ENCODE results near the gene CHRM4.

The CHRM4 gene

DNA sequence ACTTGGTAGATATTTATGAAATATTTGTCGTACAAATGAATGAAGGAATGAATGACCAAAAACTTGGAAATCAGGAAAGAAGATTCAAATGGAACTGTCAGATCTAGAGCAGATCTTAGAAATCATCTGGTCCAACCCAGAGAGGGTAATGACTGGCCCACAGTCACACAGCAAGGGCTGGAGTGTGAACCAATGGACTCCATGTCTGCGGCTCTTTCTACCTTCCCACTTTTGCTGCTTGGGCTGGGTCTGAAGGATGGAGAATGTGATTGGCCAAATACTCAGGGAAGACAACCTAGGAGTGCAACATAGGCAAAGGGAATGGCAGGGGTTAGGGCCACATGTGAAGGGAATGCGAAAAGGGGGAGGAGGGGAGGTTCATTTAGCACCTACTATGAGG lies 50.1 kb downstream of the CHRM4 start:
- Histone ChIP-seq H3K36me3 (ENCODE audit: low read length) (no peaks in the 10 kb centered on the region), H3K27ac (ENCODE audit: low read depth, low read length) (no peak overlapping the region), H3K4me2 (ENCODE audit: low read depth, low read length, poor library complexity, severe bottlenecking) (no peak overlapping the region), H2AFZ (ENCODE audit: low read depth, low read length, severe bottlenecking) (no peak overlapping the region), H4K20me1 (ENCODE audit: low read depth, low read length) (no peaks in the 10 kb centered on the region), H3K9me2 (replicated peaks; ENCODE audit: insufficient read depth, low read length) (no peaks in the 10 kb centered on the region), H3K4me3 (ENCODE audit: insufficient read depth, low read length, poor library complexity, severe bottlenecking) (no peak overlapping the region), H3K9me3 (ENCODE audit: insufficient read depth, low read length) (no peaks in the 10 kb centered on the region), H3F3A (ENCODE audit: insufficient read depth) (no peaks in the 10 kb centered on the region), H3K27me3 (ENCODE audit: low read length) (no peaks in the 10 kb centered on the region), H3K79me2 (ENCODE audit: insufficient read depth, low read length) (no peaks in the 10 kb centered on the region), H3K9ac (ENCODE audit: low read length) (no peak overlapping the region)
- TF ChIP-seq, protein P1, sequence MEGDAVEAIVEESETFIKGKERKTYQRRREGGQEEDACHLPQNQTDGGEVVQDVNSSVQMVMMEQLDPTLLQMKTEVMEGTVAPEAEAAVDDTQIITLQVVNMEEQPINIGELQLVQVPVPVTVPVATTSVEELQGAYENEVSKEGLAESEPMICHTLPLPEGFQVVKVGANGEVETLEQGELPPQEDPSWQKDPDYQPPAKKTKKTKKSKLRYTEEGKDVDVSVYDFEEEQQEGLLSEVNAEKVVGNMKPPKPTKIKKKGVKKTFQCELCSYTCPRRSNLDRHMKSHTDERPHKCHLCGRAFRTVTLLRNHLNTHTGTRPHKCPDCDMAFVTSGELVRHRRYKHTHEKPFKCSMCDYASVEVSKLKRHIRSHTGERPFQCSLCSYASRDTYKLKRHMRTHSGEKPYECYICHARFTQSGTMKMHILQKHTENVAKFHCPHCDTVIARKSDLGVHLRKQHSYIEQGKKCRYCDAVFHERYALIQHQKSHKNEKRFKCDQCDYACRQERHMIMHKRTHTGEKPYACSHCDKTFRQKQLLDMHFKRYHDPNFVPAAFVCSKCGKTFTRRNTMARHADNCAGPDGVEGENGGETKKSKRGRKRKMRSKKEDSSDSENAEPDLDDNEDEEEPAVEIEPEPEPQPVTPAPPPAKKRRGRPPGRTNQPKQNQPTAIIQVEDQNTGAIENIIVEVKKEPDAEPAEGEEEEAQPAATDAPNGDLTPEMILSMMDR (IDR thresholded peaks at IDR 0.05; ENCODE audit: insufficient read depth, low read length, poor library complexity, severe bottlenecking), result no peak
- no peak for TF ChIP-seq EZH2phosphoT487 (conservative IDR thresholded peaks at IDR 0.05; ENCODE audit: low read length)

- Histone ChIP-seq H3K4me3 (ENCODE audit: insufficient read depth, low read length, poor library complexity, severe bottlenecking) (no peak overlapping the region), H3K9me2 (replicated peaks; ENCODE audit: insufficient read depth, low read length) (no peaks in the 10 kb centered on the region), H3K4me2 (ENCODE audit: low read depth, low read length, poor library complexity, severe bottlenecking) (no peak overlapping the region), H3K79me2 (ENCODE audit: insufficient read depth, low read length) (no peaks in the 10 kb centered on the region), H2AFZ (ENCODE audit: low read depth, low read length, severe bottlenecking) (no peak overlapping the region), H3K36me3 (ENCODE audit: low read length) (no peaks in the 10 kb centered on the region), H3K9me3 (ENCODE audit: insufficient read depth, low read length) (no peaks in the 10 kb centered on the region), H3K9ac (ENCODE audit: low read length) (no peak overlapping the region), H3K27me3 (ENCODE audit: low read length) (no peaks in the 10 kb centered on the region), H3K27ac (ENCODE audit: low read depth, low read length) (no peak overlapping the region), H4K20me1 (ENCODE audit: low read depth, low read length) (no peaks in the 10 kb centered on the region), H3F3A (ENCODE audit: insufficient read depth) (no peaks in the 10 kb centered on the region)
- TF ChIP-seq, protein P1 (IDR thresholded peaks at IDR 0.05; ENCODE audit: insufficient read depth, low read length, poor library complexity, severe bottlenecking), result no peak
Observed at GRCh38 chr11:46339816-46340215, 51.8 kb downstream of the CHRM4 start.

DNA sequence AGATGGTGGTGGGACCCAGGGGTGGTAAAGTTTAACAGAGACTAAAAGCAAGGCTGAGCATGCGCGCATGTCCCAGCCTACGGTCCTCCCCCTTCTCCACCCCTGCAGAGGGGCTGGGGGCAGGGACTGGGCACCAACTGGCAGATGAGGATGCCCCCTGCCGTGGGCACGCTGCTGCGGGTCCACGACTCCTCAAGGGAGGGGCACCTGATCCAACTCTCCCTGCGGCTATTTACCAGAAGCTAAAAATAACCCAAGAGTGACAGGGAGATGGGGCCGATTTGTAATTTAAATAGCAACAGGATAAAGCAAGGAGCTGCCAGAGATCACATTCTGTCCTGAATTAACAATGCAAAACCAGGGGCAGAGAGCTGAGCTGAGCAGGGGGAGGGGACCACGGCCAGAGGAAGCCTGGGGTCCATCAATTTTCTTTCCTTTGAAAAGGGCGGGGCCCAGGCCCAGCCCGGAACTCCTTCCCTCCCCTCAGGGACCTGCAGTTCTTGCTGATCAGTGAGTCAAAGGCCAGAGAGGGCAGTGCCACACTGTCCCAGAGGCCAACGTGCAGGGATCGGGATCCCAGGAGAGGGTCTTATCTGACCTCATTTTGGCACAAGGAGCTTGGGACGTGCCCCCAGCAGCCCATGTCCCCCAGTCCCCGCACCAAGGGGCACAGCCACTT lies 52.4 kb downstream of the CHRM4 start:
- H3K27me3 ChIP-seq (ENCODE audit: low read length), result no peaks in the 10 kb centered on the region
- H3K36me3 ChIP-seq (ENCODE audit: low read length), result no peaks in the 10 kb centered on the region
- no peak overlapping the region for H3K9ac ChIP-seq (ENCODE audit: low read length)
- H3K9me2 ChIP-seq (replicated peaks; ENCODE audit: insufficient read depth, low read length), result no peaks in the 10 kb centered on the region
- H3K79me2 ChIP-seq (ENCODE audit: insufficient read depth, low read length), result no peaks in the 10 kb centered on the region
- no peak overlapping the region for H3K4me2 ChIP-seq (ENCODE audit: low read depth, low read length, poor library complexity, severe bottlenecking)
- no peak overlapping the region for H2AFZ ChIP-seq (ENCODE audit: low read depth, low read length, severe bottlenecking)
- H3F3A ChIP-seq (ENCODE audit: insufficient read depth), result no peaks in the 10 kb centered on the region
- no peaks in the 10 kb centered on the region for H3K9me3 ChIP-seq (ENCODE audit: insufficient read depth, low read length)
- no peaks in the 10 kb centered on the region for H4K20me1 ChIP-seq (ENCODE audit: low read depth, low read length)
- H3K27ac ChIP-seq (ENCODE audit: low read depth, low read length), result no peak overlapping the region
- TF ChIP-seq, protein P1 (IDR thresholded peaks at IDR 0.05; ENCODE audit: insufficient read depth, low read length, poor library complexity, severe bottlenecking), result no peak
- TF ChIP-seq EZH2phosphoT487 (conservative IDR thresholded peaks at IDR 0.05; ENCODE audit: low read length), result no peak
- H3K4me3 ChIP-seq (ENCODE audit: insufficient read depth, low read length, poor library complexity, severe bottlenecking), result no peak overlapping the region

Data from SU-DHL-6 (cell line).